NB4 (cell line): ENCODE data around the gene SHISA6.
A peak's percentile ranks its signal among the peaks of the same experiment; 100 is the strongest.

Source experiments
- DNase-seq: peaks from one replicate; pipeline ENCODE4 v3.0.0; 2010; ENCODE audit warnings: low read depth
- H3K4me3 ChIP-seq: one replicate; pipeline ENCODE4 v1.5.1; 2011; ENCODE audit warnings: mild to moderate bottlenecking, low read depth, low read length, moderate library complexity
- CTCF ChIP-seq: IDR thresholded peaks from one replicate; pipeline ENCODE4 v1.5.1; 2012; ENCODE audit warnings: low read depth, low read length
- MYC ChIP-seq: IDR thresholded peaks from 2 replicates; pipeline ENCODE4 v1.6.1; 2011; ENCODE audit warnings: low read depth, low read length
- POLR2A ChIP-seq: IDR thresholded peaks from 2 replicates; pipeline ENCODE4 v1.6.1; 2011; ENCODE audit warnings: mild to moderate bottlenecking; ENCODE audit not compliant: insufficient read length; ENCODE audit errors: extremely low read depth
- TF ChIP-seq, protein P1 (sequence below): IDR thresholded peaks from 2 replicates; pipeline ENCODE4 v1.6.1; 2011; ENCODE audit warnings: low read depth, low read length

SHISA6 gene

GRCh38 chr17:11499881-11500280 lies 258.9 kb downstream of the SHISA6 start:
- no peak for DNase-seq
- no peak overlapping the region for H3K4me3 ChIP-seq
- TF ChIP-seq, protein P1, sequence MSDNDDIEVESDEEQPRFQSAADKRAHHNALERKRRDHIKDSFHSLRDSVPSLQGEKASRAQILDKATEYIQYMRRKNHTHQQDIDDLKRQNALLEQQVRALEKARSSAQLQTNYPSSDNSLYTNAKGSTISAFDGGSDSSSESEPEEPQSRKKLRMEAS = no peak
- TF ChIP-seq CTCF = no peak
- TF ChIP-seq POLR2A = no peak
- no peak for TF ChIP-seq MYC

DNA sequence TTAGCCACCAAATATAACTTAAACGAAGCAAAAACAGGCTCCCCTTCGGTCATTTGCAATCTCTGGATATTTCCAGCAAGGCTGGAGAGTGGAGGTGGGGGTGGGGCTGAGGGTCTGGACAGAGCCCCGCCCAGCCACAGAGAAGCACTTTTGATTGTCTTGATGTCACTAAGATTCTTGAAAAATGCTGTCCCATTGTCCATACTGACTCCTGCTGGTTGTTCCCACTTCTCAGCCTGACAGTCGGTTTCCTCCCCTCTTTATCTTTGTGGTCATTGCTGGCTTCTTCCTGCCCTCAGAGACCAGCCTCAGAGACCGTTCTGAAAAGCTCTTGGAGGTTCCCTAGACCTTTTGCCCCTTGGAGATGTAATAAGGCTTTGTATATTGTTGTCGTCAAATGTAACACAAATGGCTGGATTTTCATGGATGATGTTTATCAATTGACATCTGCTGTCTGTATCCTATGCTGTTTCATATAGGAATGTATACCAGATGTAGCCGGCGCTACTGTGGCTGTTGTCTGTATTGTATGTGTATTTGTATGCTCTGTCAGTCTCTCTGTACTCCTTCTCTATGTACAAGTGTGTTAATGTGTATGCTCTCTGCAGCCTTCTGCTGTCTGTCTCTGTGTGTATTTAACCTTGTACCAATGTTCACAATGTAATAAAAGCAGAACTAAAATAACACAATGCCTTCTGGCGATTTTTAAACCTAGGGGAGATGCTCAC lies 262.5 kb downstream of the SHISA6 start:
- no peak for DNase-seq
- no peak for TF ChIP-seq POLR2A
- TF ChIP-seq, protein P1 = no peak
- TF ChIP-seq CTCF = no peak
- TF ChIP-seq MYC = no peak
- no peak overlapping the region for H3K4me3 ChIP-seq

GRCh38 chr17:11506635-11507034 lies 265.6 kb downstream of the SHISA6 start:
- TF ChIP-seq, protein P1 = no peak
- TF ChIP-seq POLR2A = no peak
- no peak overlapping the region for H3K4me3 ChIP-seq
- peak; percentile 65 for DNase-seq

DNA sequence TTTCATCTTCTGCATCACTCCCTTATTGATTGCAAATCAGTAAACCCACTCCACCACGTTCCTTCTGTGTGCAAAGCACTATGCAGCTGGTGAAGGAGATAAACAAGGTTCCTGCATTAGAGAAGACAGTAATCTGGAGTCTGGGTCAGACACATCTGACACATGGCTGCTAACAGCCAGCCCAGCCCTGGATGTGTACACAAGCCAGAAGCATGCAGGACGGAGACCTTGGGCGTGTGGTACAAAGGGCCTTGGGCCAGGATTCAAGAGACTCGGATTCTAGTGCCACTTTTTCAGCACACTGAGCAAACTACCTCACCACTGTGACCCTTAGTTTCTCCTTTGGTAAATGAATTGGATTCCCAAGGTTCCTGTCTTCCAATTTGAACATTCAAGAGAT lies 270.7 kb downstream of the SHISA6 start:
- no peak for DNase-seq
- no peak for TF ChIP-seq CTCF
- TF ChIP-seq, protein P1 = no peak
- TF ChIP-seq MYC = no peak
- TF ChIP-seq POLR2A = no peak
- no peak overlapping the region for H3K4me3 ChIP-seq

- TF ChIP-seq CTCF (no peak), POLR2A (no peak), MYC (no peak)
- TF ChIP-seq, protein P1 = no peak
- H3K4me3 ChIP-seq = no peak overlapping the region
- no peak for DNase-seq
Observed at GRCh38 chr17:11514565-11514964, 273.6 kb downstream of the SHISA6 start.

GRCh38 chr17:11514981-11515680 lies 274.1 kb downstream of the SHISA6 start:
- TF ChIP-seq, protein P1 = no peak
- no peak for TF ChIP-seq CTCF
- no peak for TF ChIP-seq MYC
- no peak for DNase-seq

More at GRCh38 chr17:11514981-11515680, 274.1 kb downstream of the SHISA6 start:
- H3K4me3 ChIP-seq = no peak overlapping the region
